ENCODE results near the gene FGD5. TPM values are rescaled to one million over a fixed set of nuclear protein-coding genes. Genes with fewer than 3 reads are reported as not detected.

FGD5 gene
- total RNA-seq, 6 donors from 2014 or later, result 26.8 to 90.4 (median 57.2) TPM

GRCh38 chr3:14946236-14946635 is 127.5 kb downstream of the FGD5 start:
- Histone ChIP-seq H3K27ac (peak overlapping the region in 3 of 4 donors; percentile 99 to 100 (median 99)), H3K36me3 (peaks cover 7 to 30% (median 11%) of the 10 kb centered on the region in 4 donors), H3K4me1 (peaks cover 32 to 43% (median 39%) of the 10 kb centered on the region in 4 donors), H3K27me3 (no peaks in the 10 kb centered on the region), H3K9me3 (no peaks in the 10 kb centered on the region), H3K4me3 (peak overlapping the region; percentile 82 to 98 (median 88))
- no peak for TF ChIP-seq CTCF (IDR thresholded peaks at IDR 0.05)
- TF ChIP-seq POLR2AphosphoS5 (IDR thresholded peaks at IDR 0.05), result no peak
- TF ChIP-seq POLR2A (IDR thresholded peaks at IDR 0.05), result no peak
- TF ChIP-seq EP300 (IDR thresholded peaks at IDR 0.05), result no peak
- WGBS, 2 donors, result 17 to 23% methylated on average over 4 of the region's 4 CpGs
- no peak for DNase-seq
- no peak for ATAC-seq (ENCODE audit: low FRiP score in 2 of 2)

GRCh38 chr3:14946739-14947099 is 128.0 kb downstream of the FGD5 start:
- DNase-seq (no peak), ATAC-seq (ENCODE audit: low FRiP score in 2 of 2) (no peak)
- Histone ChIP-seq H3K9me3 (no peaks in the 10 kb centered on the region), H3K27ac (peak overlapping the region; percentile 97 to 100 (median 99)), H3K36me3 (peaks cover 7 to 30% (median 11%) of the 10 kb centered on the region in 4 donors), H3K27me3 (no peaks in the 10 kb centered on the region), H3K4me1 (peaks cover 32 to 43% (median 39%) of the 10 kb centered on the region in 4 donors), H3K4me3 (peak overlapping the region; percentile 82 to 98 (median 88))
- TF ChIP-seq EP300 (IDR thresholded peaks at IDR 0.05), result no peak
- TF ChIP-seq POLR2AphosphoS5 (IDR thresholded peaks at IDR 0.05), result no peak
- no peak for TF ChIP-seq CTCF (IDR thresholded peaks at IDR 0.05)
- TF ChIP-seq POLR2A (IDR thresholded peaks at IDR 0.05), result no peak
- WGBS, 2 donors, result 0% methylated on average over 8 of the region's 8 CpGs

- peak; percentile 89 to 99 for DNase-seq
- TF ChIP-seq EP300 (IDR thresholded peaks at IDR 0.05), result no peak
- TF ChIP-seq POLR2A (IDR thresholded peaks at IDR 0.05), result peak in 3 of 4 donors; percentile 89 to 93 (median 91)
- peak in 2 of 6 experiments; percentile 15 to 22 for TF ChIP-seq CTCF (IDR thresholded peaks at IDR 0.05)
- peak; percentile 71 to 76 for TF ChIP-seq POLR2AphosphoS5 (IDR thresholded peaks at IDR 0.05)
- peak; percentile 75 to 90 for ATAC-seq (ENCODE audit: low FRiP score in 2 of 2)
- H3K27ac ChIP-seq, result peak within 1 kb of the TSS; percentile 97 to 100 (median 99)
- H3K36me3 ChIP-seq, result peaks cover 7 to 30% (median 11%) of the 10 kb centered on the region in 4 donors
- WGBS, 2 donors, result 0 to 4% methylated on average over 7 to 26 of the region's 108 CpGs
- H3K27me3 ChIP-seq, result no peaks in the 10 kb centered on the region
- peaks cover 32 to 43% (median 39%) of the 10 kb centered on the region in 4 donors for H3K4me1 ChIP-seq
- H3K4me3 ChIP-seq, result peak within 1 kb of the TSS; percentile 85 to 98 (median 90)
- H3K9me3 ChIP-seq, result no peaks in the 10 kb centered on the region
Measured at GRCh38 chr3:14947100-14947885, 128.5 kb downstream of the FGD5 start, which contains the start of gene NR2C2. Gene NR2C2 (plus strand): TSS chr3:14947583. CDS start chr3:15003915, 56,332 bp downstream.

- peak overlapping the region; percentile 85 to 98 (median 90) for H3K4me3 ChIP-seq
- TF ChIP-seq POLR2A (IDR thresholded peaks at IDR 0.05) (peak in 1 of 4 donors; percentile 43), CTCF (IDR thresholded peaks at IDR 0.05) (no peak), EP300 (IDR thresholded peaks at IDR 0.05) (peak in 1 of 4 donors; percentile 11), POLR2AphosphoS5 (IDR thresholded peaks at IDR 0.05) (peak; percentile 42 to 55)
- no peaks in the 10 kb centered on the region for H3K9me3 ChIP-seq
- H3K4me1 ChIP-seq, result peaks cover 32 to 43% (median 39%) of the 10 kb centered on the region in 4 donors
- DNase-seq, result peak; percentile 97 to 98
- WGBS, 2 donors, result 0% methylated on average over 29 to 69 of the region's 79 CpGs
- H3K36me3 ChIP-seq, result peaks cover 7 to 29% (median 11%) of the 10 kb centered on the region in 4 donors
- ATAC-seq (ENCODE audit: low FRiP score in 2 of 2), result peak; percentile 97 to 100
- no peaks in the 10 kb centered on the region for H3K27me3 ChIP-seq
- peak overlapping the region; percentile 97 to 100 (median 99) for H3K27ac ChIP-seq
Measured at GRCh38 chr3:14947886-14948608, 129.3 kb downstream of the FGD5 start.

All from upper lobe of left lung (tissue), 6 donors.